HL-60 (cell line): Measurements from ENCODE around the gene SLC28A1.

ENCODE experiments used
- GABPA ChIP-seq: IDR thresholded peaks from 2 replicates; pipeline ENCODE4 v1.6.1; 2012; ENCODE audit warnings: low read depth
- SPI1 ChIP-seq: IDR thresholded peaks from 2 replicates; pipeline ENCODE4 v1.6.1; 2012; ENCODE audit warnings: low read depth, mild to moderate bottlenecking, borderline replicate concordance
- TF ChIP-seq, protein P1 (sequence below): IDR thresholded peaks from one replicate; pipeline ENCODE4 v1.5.1; 2011; ENCODE audit warnings: low read length, control low read depth, inconsistent platforms; ENCODE audit not compliant: insufficient read depth
- TF ChIP-seq, protein P2 (sequence below): IDR thresholded peaks from 2 replicates; pipeline ENCODE4 v1.6.1; 2012; ENCODE audit warnings: low read depth; ENCODE audit not compliant: insufficient replicate concordance

GRCh38 chr15:84929795-84930603 lies 45.5 kb downstream of the SLC28A1 start:
- TF ChIP-seq, protein P1, sequence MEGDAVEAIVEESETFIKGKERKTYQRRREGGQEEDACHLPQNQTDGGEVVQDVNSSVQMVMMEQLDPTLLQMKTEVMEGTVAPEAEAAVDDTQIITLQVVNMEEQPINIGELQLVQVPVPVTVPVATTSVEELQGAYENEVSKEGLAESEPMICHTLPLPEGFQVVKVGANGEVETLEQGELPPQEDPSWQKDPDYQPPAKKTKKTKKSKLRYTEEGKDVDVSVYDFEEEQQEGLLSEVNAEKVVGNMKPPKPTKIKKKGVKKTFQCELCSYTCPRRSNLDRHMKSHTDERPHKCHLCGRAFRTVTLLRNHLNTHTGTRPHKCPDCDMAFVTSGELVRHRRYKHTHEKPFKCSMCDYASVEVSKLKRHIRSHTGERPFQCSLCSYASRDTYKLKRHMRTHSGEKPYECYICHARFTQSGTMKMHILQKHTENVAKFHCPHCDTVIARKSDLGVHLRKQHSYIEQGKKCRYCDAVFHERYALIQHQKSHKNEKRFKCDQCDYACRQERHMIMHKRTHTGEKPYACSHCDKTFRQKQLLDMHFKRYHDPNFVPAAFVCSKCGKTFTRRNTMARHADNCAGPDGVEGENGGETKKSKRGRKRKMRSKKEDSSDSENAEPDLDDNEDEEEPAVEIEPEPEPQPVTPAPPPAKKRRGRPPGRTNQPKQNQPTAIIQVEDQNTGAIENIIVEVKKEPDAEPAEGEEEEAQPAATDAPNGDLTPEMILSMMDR, result no peak
- TF ChIP-seq GABPA (no peak), SPI1 (no peak)
- TF ChIP-seq, protein P2, sequence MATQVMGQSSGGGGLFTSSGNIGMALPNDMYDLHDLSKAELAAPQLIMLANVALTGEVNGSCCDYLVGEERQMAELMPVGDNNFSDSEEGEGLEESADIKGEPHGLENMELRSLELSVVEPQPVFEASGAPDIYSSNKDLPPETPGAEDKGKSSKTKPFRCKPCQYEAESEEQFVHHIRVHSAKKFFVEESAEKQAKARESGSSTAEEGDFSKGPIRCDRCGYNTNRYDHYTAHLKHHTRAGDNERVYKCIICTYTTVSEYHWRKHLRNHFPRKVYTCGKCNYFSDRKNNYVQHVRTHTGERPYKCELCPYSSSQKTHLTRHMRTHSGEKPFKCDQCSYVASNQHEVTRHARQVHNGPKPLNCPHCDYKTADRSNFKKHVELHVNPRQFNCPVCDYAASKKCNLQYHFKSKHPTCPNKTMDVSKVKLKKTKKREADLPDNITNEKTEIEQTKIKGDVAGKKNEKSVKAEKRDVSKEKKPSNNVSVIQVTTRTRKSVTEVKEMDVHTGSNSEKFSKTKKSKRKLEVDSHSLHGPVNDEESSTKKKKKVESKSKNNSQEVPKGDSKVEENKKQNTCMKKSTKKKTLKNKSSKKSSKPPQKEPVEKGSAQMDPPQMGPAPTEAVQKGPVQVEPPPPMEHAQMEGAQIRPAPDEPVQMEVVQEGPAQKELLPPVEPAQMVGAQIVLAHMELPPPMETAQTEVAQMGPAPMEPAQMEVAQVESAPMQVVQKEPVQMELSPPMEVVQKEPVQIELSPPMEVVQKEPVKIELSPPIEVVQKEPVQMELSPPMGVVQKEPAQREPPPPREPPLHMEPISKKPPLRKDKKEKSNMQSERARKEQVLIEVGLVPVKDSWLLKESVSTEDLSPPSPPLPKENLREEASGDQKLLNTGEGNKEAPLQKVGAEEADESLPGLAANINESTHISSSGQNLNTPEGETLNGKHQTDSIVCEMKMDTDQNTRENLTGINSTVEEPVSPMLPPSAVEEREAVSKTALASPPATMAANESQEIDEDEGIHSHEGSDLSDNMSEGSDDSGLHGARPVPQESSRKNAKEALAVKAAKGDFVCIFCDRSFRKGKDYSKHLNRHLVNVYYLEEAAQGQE, result no peak
